ENCODE results near the gene FCHSD2. TPM values are rescaled to one million over a fixed set of nuclear protein-coding genes. Genes with fewer than 3 reads are reported as not detected.
"Not testable (repeated sequence)": the region's sequence is repeated elsewhere in the genome, so short reads cannot be mapped to it uniquely, and the experiment has no call there.

Gene FCHSD2
- total RNA-seq, 2 donors from 2014 or later: 12.1 to 20.9 TPM

- TF ChIP-seq CTCF (IDR thresholded peaks at IDR 0.05): no peak
- no peak overlapping the region for H3K9ac ChIP-seq (ENCODE audit: low read depth in 2 of 2, low read length in 2 of 2)
- H3K27me3 ChIP-seq: no peaks in the 10 kb centered on the region
- H3K4me3 ChIP-seq: no peak overlapping the region
- intact Hi-C loops (cut with DNase I): no loop called here
- H3K4me1 ChIP-seq: no peaks in the 10 kb centered on the region
- H3K36me3 ChIP-seq: no peaks in the 10 kb centered on the region
- no peak overlapping the region for H3K27ac ChIP-seq
- H3K9me3 ChIP-seq: no peaks in the 10 kb centered on the region
- no peak for DNase-seq
These were observed 64.7 kb downstream of the FCHSD2 start for GRCh38 chr11:73077454-73077853.

- TF ChIP-seq CTCF (IDR thresholded peaks at IDR 0.05): no peak
- no peaks in the 10 kb centered on the region for H3K9me3 ChIP-seq
- intact Hi-C loops (cut with DNase I): no loop called here
- no peaks in the 10 kb centered on the region for H3K27me3 ChIP-seq
- no peak overlapping the region for H3K9ac ChIP-seq (ENCODE audit: low read depth in 2 of 2, low read length in 2 of 2)
- no peak overlapping the region for H3K27ac ChIP-seq
- H3K4me1 ChIP-seq: no peaks in the 10 kb centered on the region
- no peak overlapping the region for H3K4me3 ChIP-seq
- DNase-seq: no peak
- no peaks in the 10 kb centered on the region for H3K36me3 ChIP-seq
These were observed 67.8 kb downstream of the FCHSD2 start for GRCh38 chr11:73074319-73074718.

- Histone ChIP-seq H3K4me1 (no peaks in the 10 kb centered on the region), H3K9me3 (no peaks in the 10 kb centered on the region), H3K9ac (ENCODE audit: low read depth in 2 of 2, low read length in 2 of 2) (peak overlapping the region in 1 of 2 donors; percentile 38), H3K27ac (peak overlapping the region; percentile 29), H3K4me3 (no peak overlapping the region), H3K27me3 (no peaks in the 10 kb centered on the region), H3K36me3 (no peaks in the 10 kb centered on the region)
- peak; percentile 47 for DNase-seq
- intact Hi-C loops (cut with DNase I): no loop called here
- no peak for TF ChIP-seq CTCF (IDR thresholded peaks at IDR 0.05)
These were observed 69.1 kb downstream of the FCHSD2 start for GRCh38 chr11:73072935-73073481.

- DNase-seq: no peak
- intact Hi-C loops (cut with DNase I): no loop called here
- Histone ChIP-seq H3K27me3 (no peaks in the 10 kb centered on the region), H3K27ac (no peak overlapping the region), H3K4me1 (no peaks in the 10 kb centered on the region), H3K9me3 (no peaks in the 10 kb centered on the region), H3K4me3 (no peak overlapping the region), H3K9ac (ENCODE audit: low read depth in 2 of 2, low read length in 2 of 2) (no peak overlapping the region), H3K36me3 (no peaks in the 10 kb centered on the region)
- no peak for TF ChIP-seq CTCF (IDR thresholded peaks at IDR 0.05)
These were observed 71.5 kb downstream of the FCHSD2 start for GRCh38 chr11:73070653-73071052.

GRCh38 chr11:73061857-73062424, 80.2 kb downstream of the FCHSD2 start:
- H3K9me3 ChIP-seq; DNase-seq; H3K27ac ChIP-seq; H3K4me1 ChIP-seq; H3K27me3 ChIP-seq; intact Hi-C loops (cut with DNase I); H3K9ac ChIP-seq (ENCODE audit: low read depth in 2 of 2, low read length in 2 of 2); H3K4me3 ChIP-seq; H3K36me3 ChIP-seq: not testable (repeated sequence)

- intact Hi-C loops (cut with DNase I); DNase-seq; H3K9ac ChIP-seq (ENCODE audit: low read depth in 2 of 2, low read length in 2 of 2): not testable (repeated sequence)
These were observed 80.7 kb downstream of the FCHSD2 start for GRCh38 chr11:73061434-73061833.

More at GRCh38 chr11:73061434-73061833, 80.7 kb downstream of the FCHSD2 start:
- H3K36me3 ChIP-seq, H3K4me3 ChIP-seq, H3K27me3 ChIP-seq, H3K9me3 ChIP-seq, H3K27ac ChIP-seq, H3K4me1 ChIP-seq: not testable (repeated sequence)

All from colonic mucosa (tissue), 4 donors.